ENCODE data around the gene AEN. TPM values are rescaled to one million over a fixed set of nuclear protein-coding genes. Genes with fewer than 3 reads are reported as not detected.

Gene AEN
- total and polyA plus RNA-seq, 8 donors, result 3.2 to 20.7 (median 5.0) TPM

DNA sequence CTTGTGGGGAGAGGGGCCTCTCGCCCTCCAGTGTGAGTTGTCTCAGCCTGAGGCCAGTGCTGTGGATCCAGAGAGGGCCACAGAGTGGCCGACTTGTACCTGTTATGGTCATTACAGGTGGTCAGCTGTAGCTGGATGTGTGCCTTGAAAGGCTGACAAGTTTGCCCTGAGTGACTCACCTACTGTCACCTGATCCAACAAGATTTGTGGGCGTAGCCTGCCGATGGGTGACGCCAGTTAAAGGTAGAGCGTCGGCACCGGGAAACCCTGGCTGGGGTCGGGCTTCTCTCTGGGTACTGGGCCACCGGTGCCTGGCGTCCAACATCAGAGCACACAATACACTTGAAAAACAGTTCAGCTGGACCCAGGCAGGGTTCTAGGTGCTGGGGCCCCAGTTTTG is 14.9 kb downstream of the AEN start:
- DNase-seq (no peak), ATAC-seq (no peak)
- Histone ChIP-seq H3K27me3 (no peaks in the 10 kb centered on the region), H3K27ac (peak overlapping the region; percentile 15 to 65), H3K9me3 (no peaks in the 10 kb centered on the region), H3K4me1 (peaks cover 18 to 54% of the 10 kb centered on the region in 2 donors), H3K4me3 (no peak overlapping the region), H3K36me3 (peaks cover 0 to 25% of the 10 kb centered on the region in 2 donors)
- intact Hi-C loops (cut with DNase I), result no loop called here
- TF ChIP-seq, protein P1, sequence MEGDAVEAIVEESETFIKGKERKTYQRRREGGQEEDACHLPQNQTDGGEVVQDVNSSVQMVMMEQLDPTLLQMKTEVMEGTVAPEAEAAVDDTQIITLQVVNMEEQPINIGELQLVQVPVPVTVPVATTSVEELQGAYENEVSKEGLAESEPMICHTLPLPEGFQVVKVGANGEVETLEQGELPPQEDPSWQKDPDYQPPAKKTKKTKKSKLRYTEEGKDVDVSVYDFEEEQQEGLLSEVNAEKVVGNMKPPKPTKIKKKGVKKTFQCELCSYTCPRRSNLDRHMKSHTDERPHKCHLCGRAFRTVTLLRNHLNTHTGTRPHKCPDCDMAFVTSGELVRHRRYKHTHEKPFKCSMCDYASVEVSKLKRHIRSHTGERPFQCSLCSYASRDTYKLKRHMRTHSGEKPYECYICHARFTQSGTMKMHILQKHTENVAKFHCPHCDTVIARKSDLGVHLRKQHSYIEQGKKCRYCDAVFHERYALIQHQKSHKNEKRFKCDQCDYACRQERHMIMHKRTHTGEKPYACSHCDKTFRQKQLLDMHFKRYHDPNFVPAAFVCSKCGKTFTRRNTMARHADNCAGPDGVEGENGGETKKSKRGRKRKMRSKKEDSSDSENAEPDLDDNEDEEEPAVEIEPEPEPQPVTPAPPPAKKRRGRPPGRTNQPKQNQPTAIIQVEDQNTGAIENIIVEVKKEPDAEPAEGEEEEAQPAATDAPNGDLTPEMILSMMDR (IDR thresholded peaks at IDR 0.05), result no peak

DNA sequence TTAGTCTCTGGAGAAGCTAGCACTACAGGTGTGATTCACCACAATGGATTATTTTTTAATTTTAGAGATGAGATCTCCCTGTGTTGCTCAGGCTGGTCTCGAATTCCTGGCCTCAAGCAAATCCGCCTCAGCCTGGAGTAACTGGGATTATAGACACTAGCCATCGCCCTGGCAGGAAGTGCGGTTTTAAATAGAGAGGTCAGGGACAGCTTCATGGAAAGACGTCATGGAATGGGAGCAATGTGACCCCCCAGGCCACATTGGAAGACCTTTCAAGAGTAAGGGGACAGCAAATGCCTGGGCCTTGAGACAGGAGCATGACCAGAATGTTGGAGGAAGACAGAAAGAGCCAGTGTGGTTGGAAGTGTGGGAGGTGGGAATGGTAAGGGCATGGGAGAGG is 15.5 kb downstream of the AEN start:
- peaks cover 0 to 19% of the 10 kb centered on the region in 2 donors for H3K36me3 ChIP-seq
- DNase-seq, result no peak
- intact Hi-C loops (cut with DNase I), result no loop called here
- ATAC-seq, result no peak
- no peaks in the 10 kb centered on the region for H3K9me3 ChIP-seq
- TF ChIP-seq, protein P1 (IDR thresholded peaks at IDR 0.05), result no peak
- H3K27me3 ChIP-seq, result no peaks in the 10 kb centered on the region
- H3K4me1 ChIP-seq, result peaks cover 18 to 55% of the 10 kb centered on the region in 2 donors
- no peak overlapping the region for H3K4me3 ChIP-seq
- peak overlapping the region in 1 of 2 donors; percentile 65 for H3K27ac ChIP-seq

DNA sequence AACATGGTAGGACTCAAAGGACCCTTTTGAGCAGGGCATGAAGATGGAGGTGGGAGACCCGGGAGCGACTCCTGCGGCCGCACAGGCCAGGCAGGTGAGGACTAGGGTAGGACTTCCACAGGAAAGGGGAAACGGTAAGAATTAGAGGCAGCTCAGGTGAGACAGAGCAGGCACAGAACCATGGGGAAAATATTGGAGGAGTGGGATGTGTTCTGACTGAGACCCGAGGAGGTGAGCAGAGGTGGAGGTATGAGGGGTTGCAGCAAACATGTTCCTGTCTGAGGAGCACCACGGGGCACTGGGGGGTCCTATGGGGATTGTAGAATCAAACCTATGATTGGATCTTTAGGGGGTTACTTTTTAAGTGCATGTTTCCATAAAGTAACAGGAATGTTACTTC is 16.3 kb downstream of the AEN start:
- H3K27ac ChIP-seq, result peak overlapping the region; percentile 94
- H3K4me3 ChIP-seq, result no peak overlapping the region
- no peaks in the 10 kb centered on the region for H3K9me3 ChIP-seq
- TF ChIP-seq, protein P1 (IDR thresholded peaks at IDR 0.05), result no peak
- ATAC-seq (no peak), DNase-seq (no peak)
- peaks cover 18 to 63% of the 10 kb centered on the region in 2 donors for H3K4me1 ChIP-seq
- intact Hi-C loops (cut with DNase I), result no loop called here
- H3K36me3 ChIP-seq, result peaks cover 0 to 13% of the 10 kb centered on the region in 2 donors
- H3K27me3 ChIP-seq, result no peaks in the 10 kb centered on the region

DNA sequence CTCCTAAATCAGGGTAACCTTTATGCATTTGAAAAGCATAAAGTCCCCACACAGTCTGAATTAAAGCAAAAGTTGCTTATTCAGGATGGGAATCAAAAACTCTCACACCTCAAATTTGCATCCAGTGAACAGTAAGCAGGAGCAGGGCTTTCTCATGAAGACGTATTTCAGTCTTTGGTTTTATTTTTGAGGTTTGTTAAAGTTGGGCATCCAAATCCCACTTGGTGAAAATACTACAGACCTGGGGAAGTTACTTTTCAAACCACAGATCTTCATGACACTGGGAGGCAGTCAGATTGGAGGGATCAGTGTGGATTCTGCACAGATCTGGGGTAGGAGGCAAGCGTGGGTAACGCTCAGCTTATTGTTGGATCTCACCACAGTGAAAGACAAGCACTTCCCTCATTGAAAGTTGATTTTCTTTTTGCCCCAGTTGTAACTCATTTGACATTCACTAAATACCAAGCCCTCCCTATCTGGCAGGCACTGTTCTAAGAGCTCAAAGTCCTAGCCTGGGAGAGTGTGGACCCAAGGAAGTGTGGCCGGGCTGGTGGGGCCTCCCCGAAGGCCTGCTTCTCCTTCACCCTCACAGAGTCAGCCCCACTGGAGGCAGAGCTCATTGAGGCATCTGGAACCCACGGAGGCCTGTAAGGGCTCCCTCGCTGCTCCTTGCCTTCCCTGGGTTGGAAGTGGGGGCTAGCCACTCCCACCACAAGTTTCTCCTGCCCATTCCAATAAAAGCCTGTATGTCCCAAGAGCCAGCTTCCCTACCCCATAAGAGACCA is 16.9 kb downstream of the AEN start:
- peaks cover 0 to 7% of the 10 kb centered on the region in 2 donors for H3K36me3 ChIP-seq
- intact Hi-C loops (cut with DNase I), result no loop called here
- DNase-seq, result no peak
- ATAC-seq, result peak; percentile 0
- no peaks in the 10 kb centered on the region for H3K27me3 ChIP-seq
- peak overlapping the region; percentile 94 for H3K27ac ChIP-seq
- peaks cover 18 to 64% of the 10 kb centered on the region in 2 donors for H3K4me1 ChIP-seq
- no peaks in the 10 kb centered on the region for H3K9me3 ChIP-seq
- TF ChIP-seq, protein P1 (IDR thresholded peaks at IDR 0.05), result no peak
- peak overlapping the region; percentile 31 to 52 for H3K4me3 ChIP-seq

DNA sequence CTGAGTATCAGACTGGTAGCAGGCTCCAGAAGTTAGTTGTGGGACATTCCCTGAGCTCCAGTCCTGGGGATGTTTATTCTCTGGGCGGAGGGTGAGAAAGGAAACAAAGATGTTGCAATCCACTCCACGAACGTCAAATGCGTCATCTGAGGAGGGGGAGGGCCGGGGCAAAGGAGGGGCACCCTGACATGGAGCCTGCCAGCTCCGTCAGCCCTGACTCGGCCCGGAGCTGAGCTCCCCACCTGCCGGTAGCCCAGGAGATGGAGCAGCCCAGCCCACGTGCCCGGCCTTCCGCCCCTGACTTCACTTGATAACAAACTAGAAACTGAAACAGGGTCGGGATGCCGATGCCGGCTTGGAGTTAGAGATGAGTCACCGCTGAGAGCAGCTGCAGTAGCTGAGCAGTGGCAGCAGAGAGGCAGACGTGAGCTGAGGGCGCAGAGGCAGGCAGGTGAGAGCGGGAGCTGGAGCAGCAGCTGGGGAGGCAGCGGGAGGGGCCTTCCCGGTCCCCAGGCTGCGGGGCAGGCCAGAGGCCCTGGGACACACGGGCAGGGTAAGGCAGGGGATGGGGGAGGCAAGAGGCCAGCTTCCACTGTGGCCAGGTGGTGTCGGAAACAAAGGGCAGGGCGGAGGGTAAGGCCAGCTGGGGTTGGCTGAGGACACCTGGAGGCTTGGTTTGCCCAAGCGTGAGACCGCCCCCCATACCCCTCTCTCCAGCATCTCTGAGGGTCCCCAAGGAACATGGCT is 17.7 kb downstream of the AEN start, which contains the start of gene ISG20:
Gene ISG20 (plus strand): TSS at position 391 of the 747 bp plus-strand sequence. CDS start 351 bp downstream, at position 742.
- Histone ChIP-seq H3K4me3 (peak within 1 kb of the TSS; percentile 31 to 52), H3K9me3 (no peaks in the 10 kb centered on the region), H3K27ac (peak within 1 kb of the TSS; percentile 94), H3K36me3 (peaks cover 0 to 6% of the 10 kb centered on the region in 2 donors), H3K27me3 (no peaks in the 10 kb centered on the region), H3K4me1 (peaks cover 18 to 69% of the 10 kb centered on the region in 2 donors)
- TF ChIP-seq, protein P1 (IDR thresholded peaks at IDR 0.05), result peak in 1 of 2 donors; percentile 35
- peak; percentile 88 to 96 (median 94) for DNase-seq
- intact Hi-C loops (cut with DNase I), result no loop called here
- peak; percentile 90 for ATAC-seq
